ENCODE measurements around the gene RAI1.
A peak's percentile ranks its signal among the peaks of the same experiment; 100 is the strongest.
"Not testable (repeated sequence)": the region's sequence is repeated elsewhere in the genome, so short reads cannot be mapped to it uniquely, and the experiment has no call there.

The RAI1 gene

DNA sequence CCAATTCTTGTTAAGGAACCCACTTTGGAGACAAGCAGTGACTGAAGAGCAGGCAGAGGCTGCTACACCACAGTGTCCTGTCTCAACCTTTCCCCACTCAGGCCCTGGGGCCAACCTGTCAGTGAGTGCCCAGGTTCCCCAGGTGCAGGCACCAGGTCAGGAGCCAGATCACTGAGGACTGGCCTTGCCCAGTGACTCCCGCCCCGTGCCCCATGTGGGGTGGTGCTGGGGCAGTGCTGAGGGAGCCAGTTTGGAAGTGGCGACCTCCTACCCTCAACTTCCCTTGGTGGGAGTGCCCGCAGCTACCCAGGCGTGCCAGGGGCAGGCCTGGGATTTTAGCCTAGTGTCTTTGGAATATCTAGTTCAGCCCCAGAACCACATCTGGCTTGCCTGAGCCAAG is 126.2 kb downstream of the RAI1 start:
- no peak for DNase-seq

GRCh38 chr17:17808200-17808599 is 126.9 kb downstream of the RAI1 start:
- DNase-seq, result not testable (repeated sequence)

GRCh38 chr17:17808706-17809432 is 127.6 kb downstream of the RAI1 start:
- no peak for DNase-seq

DNA sequence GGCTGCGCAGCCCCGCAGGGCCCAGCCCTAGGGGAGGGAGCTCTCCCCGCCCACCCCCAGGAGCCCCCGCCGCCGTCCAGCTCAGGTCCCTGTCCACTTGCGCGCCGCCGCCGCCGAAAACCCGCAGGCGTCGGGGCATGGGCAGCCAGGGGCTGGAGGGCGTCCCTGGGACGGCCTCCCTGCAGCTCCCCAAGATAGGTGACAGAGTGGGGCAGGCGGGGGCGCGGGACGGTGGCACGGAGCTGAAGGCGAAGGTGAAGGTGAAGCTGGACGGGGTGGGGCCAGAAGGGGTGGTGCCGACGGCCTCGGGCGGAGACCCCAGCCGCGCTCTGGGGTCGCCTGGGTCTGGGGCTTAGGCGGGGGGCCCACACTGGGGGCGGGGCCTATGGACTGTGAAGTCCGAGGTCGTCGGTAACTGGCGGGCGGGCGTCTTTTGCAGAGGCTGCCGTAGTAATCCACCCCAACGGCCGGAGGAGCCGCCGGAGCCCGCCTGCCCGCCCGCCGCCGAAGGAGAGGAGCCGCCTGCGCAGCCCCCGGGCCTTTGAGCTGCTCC is 128.3 kb downstream of the RAI1 start:
- DNase-seq, result no peak

DNA sequence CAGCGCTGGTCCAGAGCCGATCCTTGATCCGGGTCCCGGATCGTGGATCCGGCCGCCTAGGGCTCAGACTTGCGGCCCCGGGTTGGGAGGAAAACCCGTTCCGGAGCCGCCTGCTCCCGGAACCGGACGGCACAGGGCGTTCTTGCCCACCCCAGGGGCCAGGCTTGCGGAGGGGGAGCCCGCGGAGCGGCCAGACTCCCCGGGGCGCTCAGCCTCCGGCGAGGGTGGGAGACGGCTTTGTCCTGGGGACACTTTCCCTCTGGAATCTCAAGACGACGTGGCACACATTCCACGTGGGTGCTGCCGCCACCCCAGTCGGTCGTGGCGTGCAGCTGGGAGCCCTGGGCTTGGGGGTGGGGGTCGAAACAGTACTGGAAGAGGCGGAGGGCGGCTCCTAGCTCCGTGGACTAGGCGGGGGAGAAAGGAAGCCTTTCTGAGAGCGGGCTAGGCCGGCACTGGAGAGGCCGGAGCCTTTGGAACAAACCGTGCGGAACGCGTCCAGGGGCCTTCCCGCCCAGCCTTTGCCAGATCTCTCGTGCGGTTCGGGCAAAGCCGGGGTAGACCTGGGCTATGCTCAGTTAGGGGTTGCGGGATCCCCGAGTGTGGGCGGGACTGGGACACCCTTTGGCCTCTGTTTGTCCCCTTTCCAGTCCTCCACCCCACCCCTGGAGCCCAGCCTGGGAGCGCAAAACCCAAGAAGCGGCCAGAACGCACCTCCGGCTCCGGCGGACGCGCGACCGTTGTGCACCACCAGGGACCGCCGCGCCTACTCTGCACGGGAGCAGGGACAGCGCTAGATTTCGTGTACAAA is 129.0 kb downstream of the RAI1 start:
- no peak for DNase-seq

DNA sequence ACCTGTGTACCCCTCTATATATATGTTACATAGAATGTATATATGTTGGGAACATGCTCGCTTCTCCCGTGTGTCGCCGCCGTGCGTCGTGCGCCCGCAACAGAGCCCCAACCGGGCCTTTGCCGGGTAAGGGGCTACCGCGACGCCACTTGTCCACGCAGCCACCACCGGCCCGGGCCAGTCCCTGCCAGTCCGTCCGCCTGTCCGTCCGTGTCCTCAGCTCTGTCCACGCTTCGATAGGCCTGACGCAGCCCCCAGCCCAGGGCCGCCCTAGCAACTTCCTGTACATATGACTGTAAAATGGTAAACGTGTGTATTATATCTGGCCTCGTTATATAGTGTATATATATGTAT is 129.6 kb downstream of the RAI1 start:
- DNase-seq, result no peak

- DNase-seq, result no peak
Measured at GRCh38 chr17:17811381-17812210, 130.3 kb downstream of the RAI1 start.

DNA sequence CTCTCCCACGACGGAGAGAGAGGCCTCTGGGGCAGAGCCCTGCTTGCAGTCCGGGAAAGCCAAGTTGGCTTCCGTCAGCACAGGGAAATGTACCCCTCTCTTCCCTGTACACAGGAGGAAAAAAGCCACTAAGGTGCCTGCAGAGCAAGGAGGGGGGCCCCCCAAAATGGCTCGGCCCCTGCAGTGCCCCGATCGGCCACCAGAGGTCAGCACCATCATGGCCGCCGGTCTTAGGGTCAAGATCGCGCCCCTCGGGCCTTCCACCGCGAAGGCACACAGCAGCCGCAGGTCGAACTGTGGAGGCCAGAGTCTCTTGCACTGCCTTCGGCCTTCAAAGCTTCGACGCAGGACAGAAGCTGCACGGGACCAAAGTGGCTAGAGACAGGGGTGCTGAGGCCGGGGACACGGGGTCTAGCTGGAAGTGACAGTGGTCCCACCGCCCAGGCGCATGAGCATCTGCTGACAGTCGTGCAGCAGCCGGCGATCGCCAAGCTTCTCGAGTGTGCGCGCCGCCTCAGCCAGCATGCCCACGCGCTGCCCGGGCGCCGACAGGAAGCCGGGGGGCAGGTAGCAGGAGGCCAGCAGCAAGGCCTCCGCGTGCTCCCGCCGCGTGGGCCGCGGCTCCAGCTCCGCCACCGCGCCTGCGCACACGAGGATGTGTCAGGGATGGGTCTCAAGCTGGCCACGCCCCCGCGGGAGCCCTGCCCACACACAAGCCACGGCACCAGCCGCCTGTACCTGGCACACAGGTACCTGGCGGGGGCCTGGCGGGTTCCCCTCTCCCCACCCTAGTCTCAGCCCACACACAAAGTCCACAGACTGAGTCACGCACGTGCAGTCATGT is 131.2 kb downstream of the RAI1 start:
- peak; percentile 62 to 74 for DNase-seq

DNA sequence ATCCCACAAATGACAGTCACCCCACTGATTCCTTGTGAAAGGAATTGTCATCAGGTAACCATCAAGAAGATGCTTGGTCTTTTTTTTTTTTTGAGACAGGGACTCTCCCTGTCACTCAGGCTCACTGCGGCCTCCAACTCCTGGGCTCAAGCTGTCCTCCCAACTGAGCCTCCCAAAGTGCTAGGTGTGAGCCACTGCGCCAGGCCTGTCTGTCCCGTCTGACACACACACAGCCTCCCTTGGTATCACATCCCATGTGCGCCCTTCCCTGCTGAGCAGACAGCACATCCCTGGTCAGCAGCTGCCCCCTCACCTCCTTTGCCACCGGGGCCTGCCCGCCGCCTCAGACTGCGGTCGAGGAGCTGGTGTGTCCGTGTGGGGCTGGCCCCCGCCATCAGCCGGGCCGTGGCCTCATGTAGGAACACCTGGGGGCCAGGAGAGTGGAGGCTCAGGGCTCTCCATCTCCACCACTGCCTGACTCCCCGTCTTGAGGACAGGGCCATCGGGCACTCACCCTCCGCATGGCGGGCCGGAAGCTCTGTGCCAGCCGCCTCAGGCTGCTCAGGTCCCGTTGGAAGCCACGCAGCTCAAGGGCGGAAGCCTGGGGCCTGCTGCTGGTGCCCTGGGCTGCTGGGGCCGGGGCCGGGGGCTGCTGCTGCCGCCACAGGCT is 131.9 kb downstream of the RAI1 start:
- no peak for DNase-seq

GRCh38 chr17:17813725-17814095 is 132.5 kb downstream of the RAI1 start:
- no peak for DNase-seq

GRCh38 chr17:17814162-17815061 is 133.2 kb downstream of the RAI1 start:
- no peak for DNase-seq

- no peak for DNase-seq
Measured at GRCh38 chr17:17815062-17815406, 133.8 kb downstream of the RAI1 start.

DNA sequence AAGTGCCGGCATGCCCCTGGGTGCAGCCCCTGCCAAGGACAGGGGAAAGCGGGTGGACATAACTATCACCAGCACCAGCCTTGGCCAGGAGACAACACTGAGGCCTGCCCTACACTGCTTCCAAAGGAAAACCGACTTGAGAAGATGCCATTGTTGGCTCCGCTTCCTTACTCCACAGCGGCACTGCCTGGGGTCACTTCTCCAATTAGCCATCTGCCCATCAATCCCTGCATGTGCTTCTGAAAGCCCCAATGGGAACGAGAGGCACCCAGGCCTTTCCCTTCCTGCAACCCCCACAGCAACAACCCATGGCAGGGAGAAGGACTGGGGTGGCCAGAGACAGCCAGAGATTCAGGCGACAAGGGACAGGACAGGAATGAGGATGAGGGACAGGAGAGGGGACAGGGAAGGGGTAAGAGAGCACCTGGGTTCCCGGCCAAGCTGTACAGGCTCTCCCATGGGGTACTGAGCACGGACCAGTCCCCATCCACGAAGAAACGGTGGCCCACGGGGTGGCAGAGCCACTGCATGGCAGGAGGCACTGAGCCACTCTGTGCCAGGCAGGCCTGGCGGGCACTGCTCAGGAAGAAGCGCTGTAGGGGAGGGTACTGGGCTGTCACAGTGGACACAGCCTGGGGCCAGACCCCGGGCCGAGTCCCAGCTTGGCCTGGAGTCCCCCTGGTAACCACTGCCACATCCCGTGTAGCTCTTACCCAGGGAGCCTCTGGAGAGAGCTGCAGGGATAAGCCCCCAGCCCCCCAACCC is 134.4 kb downstream of the RAI1 start:
- no peak for DNase-seq

GRCh38 chr17:17816240-17816814 is 135.1 kb downstream of the RAI1 start:
- DNase-seq, result no peak

GRCh38 chr17:17816831-17817551 is 135.7 kb downstream of the RAI1 start:
- no peak for DNase-seq

- DNase-seq, result no peak
Measured at GRCh38 chr17:17817552-17817947, 136.3 kb downstream of the RAI1 start.

- no peak for DNase-seq
Measured at GRCh38 chr17:17818088-17818526, 136.8 kb downstream of the RAI1 start.

GRCh38 chr17:17819111-17819510 is 137.9 kb downstream of the RAI1 start:
- no peak for DNase-seq

- DNase-seq, result peak; percentile 57 to 69
Measured at GRCh38 chr17:17819561-17819995, 138.3 kb downstream of the RAI1 start.
